GM06990 (cell line): ENCODE measurements around the gene C1QTNF4.

ENCODE experiments used
- DNase-seq: peaks from one replicate; pipeline ENCODE4 v3.0.0-alpha.2; 2011; ENCODE audit not compliant: insufficient read length; ENCODE audit errors: extremely low read depth
- H3K27me3 ChIP-seq: replicated peaks from 2 replicates; pipeline ENCODE4 v1.6.0; 2011; ENCODE audit warnings: low read length; ENCODE audit not compliant: control insufficient read depth, insufficient read depth
- H3K36me3 ChIP-seq: 2 replicates; pipeline ENCODE4 v1.5.1; 2011; ENCODE audit warnings: low read length; ENCODE audit not compliant: control insufficient read depth, insufficient read depth
- H3K4me3 ChIP-seq: replicated peaks from 2 replicates; pipeline ENCODE4 v1.5.1; 2011; ENCODE audit warnings: low read depth, mild to moderate bottlenecking, control low read depth, low read length
- TF ChIP-seq, protein P1 (sequence below): IDR thresholded peaks from 2 replicates; pipeline ENCODE4 v1.5.1; 2011; ENCODE audit warnings: low read length, control low read depth, mild to moderate bottlenecking, inconsistent platforms; ENCODE audit not compliant: insufficient read depth, poor library complexity, severe bottlenecking

Gene C1QTNF4

GRCh38 chr11:47592251-47592650 is 2.0 kb downstream of the C1QTNF4 start:
- TF ChIP-seq, protein P1, sequence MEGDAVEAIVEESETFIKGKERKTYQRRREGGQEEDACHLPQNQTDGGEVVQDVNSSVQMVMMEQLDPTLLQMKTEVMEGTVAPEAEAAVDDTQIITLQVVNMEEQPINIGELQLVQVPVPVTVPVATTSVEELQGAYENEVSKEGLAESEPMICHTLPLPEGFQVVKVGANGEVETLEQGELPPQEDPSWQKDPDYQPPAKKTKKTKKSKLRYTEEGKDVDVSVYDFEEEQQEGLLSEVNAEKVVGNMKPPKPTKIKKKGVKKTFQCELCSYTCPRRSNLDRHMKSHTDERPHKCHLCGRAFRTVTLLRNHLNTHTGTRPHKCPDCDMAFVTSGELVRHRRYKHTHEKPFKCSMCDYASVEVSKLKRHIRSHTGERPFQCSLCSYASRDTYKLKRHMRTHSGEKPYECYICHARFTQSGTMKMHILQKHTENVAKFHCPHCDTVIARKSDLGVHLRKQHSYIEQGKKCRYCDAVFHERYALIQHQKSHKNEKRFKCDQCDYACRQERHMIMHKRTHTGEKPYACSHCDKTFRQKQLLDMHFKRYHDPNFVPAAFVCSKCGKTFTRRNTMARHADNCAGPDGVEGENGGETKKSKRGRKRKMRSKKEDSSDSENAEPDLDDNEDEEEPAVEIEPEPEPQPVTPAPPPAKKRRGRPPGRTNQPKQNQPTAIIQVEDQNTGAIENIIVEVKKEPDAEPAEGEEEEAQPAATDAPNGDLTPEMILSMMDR: no peak
- Histone ChIP-seq H3K27me3 (no peaks in the 10 kb centered on the region; the same call in 1 of the 2 replicates), H3K4me3 (no peak overlapping the region), H3K36me3 (no peaks in the 10 kb centered on the region; the same call in 1 of the 2 replicates)
- no peak for DNase-seq

DNA sequence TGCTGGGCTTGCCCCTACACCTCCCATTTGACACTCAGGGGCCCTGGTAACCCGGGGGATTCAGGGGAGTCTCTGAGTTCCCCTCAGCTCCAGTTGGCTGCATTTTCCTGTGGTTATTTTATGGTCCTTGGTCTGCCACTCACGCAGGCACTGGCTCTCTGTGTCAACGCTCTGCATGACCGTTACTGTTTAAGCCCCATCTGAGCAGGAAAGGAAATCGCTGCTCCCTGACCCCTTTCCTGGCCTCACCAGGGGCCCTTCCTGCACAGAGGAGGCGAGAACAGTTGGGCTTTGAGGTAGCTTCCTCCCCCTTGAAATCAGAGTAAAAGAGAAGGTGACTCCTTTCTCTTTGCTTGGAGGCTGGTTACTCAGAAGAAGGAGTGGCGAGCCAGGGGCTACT is 2.4 kb downstream of the C1QTNF4 start:
- Histone ChIP-seq H3K27me3 (no peaks in the 10 kb centered on the region; the same call in 1 of the 2 replicates), H3K36me3 (no peaks in the 10 kb centered on the region; the same call in 1 of the 2 replicates), H3K4me3 (no peak overlapping the region)
- TF ChIP-seq, protein P1: no peak
- DNase-seq: no peak

GRCh38 chr11:47589977-47590861 is 4.0 kb downstream of the C1QTNF4 start:
- Histone ChIP-seq H3K4me3 (no peak overlapping the region), H3K36me3 (no peaks in the 10 kb centered on the region; the same call in 1 of the 2 replicates), H3K27me3 (no peaks in the 10 kb centered on the region; the same call in 1 of the 2 replicates)
- TF ChIP-seq, protein P1: no peak
- DNase-seq: no peak

DNA sequence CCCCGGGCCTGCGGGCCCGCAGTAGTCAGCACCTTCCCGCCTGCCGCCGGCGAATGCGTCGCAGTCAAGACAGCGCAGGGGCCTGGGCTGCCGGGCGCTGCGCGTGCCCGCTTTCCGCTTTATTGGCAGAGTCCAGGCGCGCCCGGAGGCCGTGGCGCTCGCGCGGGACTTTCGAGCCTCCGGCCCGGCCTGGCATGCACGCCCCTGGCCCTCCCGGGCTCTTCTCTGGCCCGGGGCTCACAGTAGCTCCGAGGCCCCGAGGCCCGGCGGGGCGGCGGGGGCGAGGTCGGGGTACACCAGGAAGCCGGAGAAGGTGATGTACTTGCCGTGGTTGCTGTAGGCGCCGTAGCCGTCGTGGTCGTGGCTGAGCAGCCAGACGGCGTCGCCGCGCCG is 4.6 kb downstream of the C1QTNF4 start:
- H3K4me3 ChIP-seq: no peak overlapping the region
- TF ChIP-seq, protein P1: no peak
- no peaks in the 10 kb centered on the region; the same call in 1 of the 2 replicates for H3K27me3 ChIP-seq
- no peak for DNase-seq
- H3K36me3 ChIP-seq: no peaks in the 10 kb centered on the region; the same call in 1 of the 2 replicates

- H3K27me3 ChIP-seq: no peaks in the 10 kb centered on the region; the same call in 1 of the 2 replicates
- DNase-seq: no peak
- peaks cover under 1% of the 10 kb centered on the region for H3K36me3 ChIP-seq
- TF ChIP-seq, protein P1: no peak
- H3K4me3 ChIP-seq: no peak overlapping the region
These were observed 5.1 kb downstream of the C1QTNF4 start for GRCh38 chr11:47589118-47589517.
